ENCODE results near the gene CNIH2.

GRCh38 chr11:66309475-66309874, 31.5 kb downstream of the CNIH2 start:
- no peak for TF ChIP-seq CTCF (IDR thresholded peaks at IDR 0.05)
- no peak for TF ChIP-seq POLR2A (IDR thresholded peaks at IDR 0.05)

All from Peyer's patch (tissue), 4 donors.